Neuron (in vitro differentiated cells): ENCODE data around the gene HTT-AS.

ENCODE experiments used
- H2AFZ ChIP-seq: one replicate; pipeline ENCODE4 v1.6.1; 2013; ENCODE audit warnings: low read depth, mild to moderate bottlenecking, inconsistent platforms, low read length, moderate library complexity
- H3K27me3 ChIP-seq: one replicate; pipeline ENCODE4 v1.6.1; 2013; ENCODE audit warnings: low read length; ENCODE audit not compliant: insufficient read depth
- H3K36me3 ChIP-seq: one replicate; pipeline ENCODE4 v1.6.1; 2013; ENCODE audit warnings: low read length; ENCODE audit not compliant: insufficient read depth
- H3K4me1 ChIP-seq: one replicate; pipeline ENCODE4 v1.6.1; 2013; ENCODE audit warnings: low read length; ENCODE audit not compliant: insufficient read depth
- H3K4me3 ChIP-seq: 2 replicates; pipeline ENCODE4 v1.5.1; 2013; ENCODE audit warnings: mild to moderate bottlenecking, low read length, moderate library complexity
- H3K9me3 ChIP-seq: one replicate; pipeline ENCODE4 v1.6.1; 2013; ENCODE audit warnings: low read length

HTT-AS gene

GRCh38 chr4:3022112-3022511, 52.2 kb downstream of the HTT-AS start:
- Histone ChIP-seq H3K4me1 (peaks cover 4% of the 10 kb centered on the region), H2AFZ (no peak overlapping the region), H3K27me3 (no peaks in the 10 kb centered on the region), H3K4me3 (no peak overlapping the region), H3K9me3 (peaks cover 7% of the 10 kb centered on the region), H3K36me3 (no peaks in the 10 kb centered on the region)

- no peaks in the 10 kb centered on the region for H3K36me3 ChIP-seq
- H3K4me1 ChIP-seq, result peaks cover 4% of the 10 kb centered on the region
- no peak overlapping the region for H2AFZ ChIP-seq
- H3K4me3 ChIP-seq, result no peak overlapping the region
- no peaks in the 10 kb centered on the region for H3K27me3 ChIP-seq
- peaks cover 7% of the 10 kb centered on the region for H3K9me3 ChIP-seq
These were observed 52.7 kb downstream of the HTT-AS start for GRCh38 chr4:3021627-3022026.

- Histone ChIP-seq H3K36me3 (no peaks in the 10 kb centered on the region), H3K4me3 (no peak overlapping the region), H3K27me3 (no peaks in the 10 kb centered on the region), H3K4me1 (peaks cover 4% of the 10 kb centered on the region), H2AFZ (no peak overlapping the region), H3K9me3 (peaks cover 7% of the 10 kb centered on the region)
These were observed 53.2 kb downstream of the HTT-AS start for GRCh38 chr4:3021127-3021526.

GRCh38 chr4:3019145-3019846, 55.0 kb downstream of the HTT-AS start:
- Histone ChIP-seq H2AFZ (no peak overlapping the region), H3K4me1 (peaks cover 4% of the 10 kb centered on the region), H3K36me3 (no peaks in the 10 kb centered on the region), H3K27me3 (no peaks in the 10 kb centered on the region), H3K4me3 (no peak overlapping the region), H3K9me3 (peaks cover 7% of the 10 kb centered on the region)

DNA sequence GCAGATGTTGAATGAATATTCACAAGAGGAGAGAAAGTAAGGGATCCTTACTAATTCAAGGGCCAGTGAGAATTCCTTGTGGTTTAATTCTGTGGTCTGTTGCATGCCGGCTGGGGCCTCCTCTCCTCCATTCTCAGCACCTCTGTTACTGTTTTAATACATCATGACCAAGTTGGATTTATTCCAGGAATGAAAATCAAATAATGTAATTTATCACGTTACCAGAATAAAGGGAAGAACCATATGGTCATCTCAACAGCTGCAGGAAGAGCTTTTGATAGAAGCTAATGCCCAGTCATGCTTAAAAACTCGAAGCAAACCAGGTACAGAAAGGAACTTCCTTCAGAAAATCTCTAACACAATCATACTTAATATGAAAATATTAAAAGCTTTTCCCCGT, 56.8 kb downstream of the HTT-AS start:
- Histone ChIP-seq H3K9me3 (no peaks in the 10 kb centered on the region), H3K36me3 (no peaks in the 10 kb centered on the region), H3K4me3 (no peak overlapping the region), H2AFZ (no peak overlapping the region), H3K27me3 (no peaks in the 10 kb centered on the region), H3K4me1 (peaks cover 11% of the 10 kb centered on the region)

GRCh38 chr4:3016961-3017360, 57.4 kb downstream of the HTT-AS start:
- no peaks in the 10 kb centered on the region for H3K27me3 ChIP-seq
- H2AFZ ChIP-seq, result no peak overlapping the region
- H3K9me3 ChIP-seq, result no peaks in the 10 kb centered on the region
- H3K4me3 ChIP-seq, result no peak overlapping the region
- no peaks in the 10 kb centered on the region for H3K36me3 ChIP-seq
- H3K4me1 ChIP-seq, result peaks cover 11% of the 10 kb centered on the region

DNA sequence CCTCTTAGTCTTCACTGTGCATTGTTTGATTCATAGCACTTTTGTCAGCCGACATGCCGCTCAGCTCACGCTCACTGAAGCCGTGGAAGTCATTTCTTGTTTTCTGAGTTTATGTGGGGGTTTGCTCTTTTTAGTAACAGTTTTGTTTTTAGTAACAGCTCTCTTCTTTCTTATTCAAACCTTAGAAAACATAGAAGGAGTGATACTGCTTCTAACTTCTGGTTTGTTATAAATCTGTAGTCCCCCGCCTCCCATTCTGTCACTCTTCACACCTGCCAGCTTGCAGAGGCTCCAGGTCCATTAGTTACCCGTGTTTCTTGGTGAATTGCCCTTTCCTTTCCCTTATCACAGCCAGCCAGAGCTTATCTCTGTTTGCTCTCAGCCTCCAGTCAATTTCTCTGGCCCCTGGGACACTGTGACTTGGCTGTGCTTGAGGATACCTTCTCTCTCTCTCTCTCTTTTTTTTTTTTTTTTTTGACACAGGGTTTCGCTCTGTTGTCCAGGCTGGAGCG, 60.4 kb downstream of the HTT-AS start:
- Histone ChIP-seq H3K36me3 (no peaks in the 10 kb centered on the region), H3K4me1 (peaks cover 7% of the 10 kb centered on the region), H3K27me3 (no peaks in the 10 kb centered on the region), H3K4me3 (no peak overlapping the region), H2AFZ (peak overlapping the region; percentile 63), H3K9me3 (no peaks in the 10 kb centered on the region)
